T-cell (primary cell): ENCODE measurements around the gene MUC2. TPM values are rescaled to one million over a fixed set of nuclear protein-coding genes. Genes with fewer than 3 reads are reported as not detected.
A peak's percentile ranks its signal among the peaks of the same experiment; 100 is the strongest.

Experiments used
- ATAC-seq, 4 experiments: fragments of 200-7000 bp in 3 of 4; fragments of 150-1000 bp in 1 of 4; cut with Tn5 transposase; replicated peaks in 1 of 4; 1 replicate in 3 of 4; 2 replicates in 1 of 4; pipeline ENCODE4 v1.10.0; 2021; ENCODE audit warnings: moderate library complexity in 3 of 4, mild to moderate bottlenecking in 2 of 4, moderate number of reproducible peaks in 1 of 4
- CTCF ChIA-PET, 2 donors: fragments of 300-600 bp; sonication (Branson Sonifier 250); formaldehyde crosslinking; loops; one replicate each; lab custom pipeline; 2022; ENCODE audit warnings: antibody characterized with exemption in 2 of 2; lab: Charles Lee
- POLR2A ChIA-PET, 2 donors: fragments of 300-600 bp; sonication (Branson Sonifier 250); formaldehyde crosslinking; loops; one replicate each; lab custom pipeline; 2022; ENCODE audit warnings: antibody characterized with exemption in 2 of 2; lab: Charles Lee
- DNase-seq, 35 experiments: peaks; one replicate each; pipeline versions ENCODE4 v3.0.0 to v3.0.0-alpha.2; 2013 to 2023
- H3K27ac ChIP-seq: one replicate; pipeline ENCODE4 v1.5.1; 2013; ENCODE audit warnings: low read length
- H3K27me3 ChIP-seq, 2 experiments: replicated peaks in 1 of 2; 1 replicate in 1 of 2; 2 replicates in 1 of 2; pipeline versions ENCODE4 v1.6.1 to v1.7.0; 2013; ENCODE audit warnings: low read length in 1 of 2, mixed read lengths in 1 of 2; ENCODE audit not compliant: control insufficient read depth in 2 of 2, insufficient read depth in 2 of 2; ENCODE audit errors: extremely low read depth in 1 of 2
- H3K36me3 ChIP-seq, 2 donors: 1 replicate in 1 of 2; 2 replicates in 1 of 2; pipeline versions ENCODE4 v1.6.1 to v1.7.0; 2013; ENCODE audit warnings: low read length in 1 of 2; ENCODE audit not compliant: control insufficient read depth in 2 of 2, insufficient read depth in 1 of 2; ENCODE audit errors: extremely low read depth in 1 of 2
- H3K4me1 ChIP-seq, 2 experiments: 1 replicate in 1 of 2; 2 replicates in 1 of 2; pipeline versions ENCODE4 v1.6.1 to v1.7.0; 2013; ENCODE audit warnings: low read length in 2 of 2, mixed read lengths in 1 of 2; ENCODE audit not compliant: insufficient read depth in 2 of 2, control insufficient read depth in 1 of 2; ENCODE audit errors: extremely low read depth in 1 of 2
- H3K4me3 ChIP-seq, 2 donors: 1 replicate in 1 of 2; 2 replicates in 1 of 2; pipeline versions ENCODE4 v1.5.1 to v1.7.0; 2013; ENCODE audit warnings: mild to moderate bottlenecking in 2 of 2, low read length in 1 of 2, moderate library complexity in 1 of 2; ENCODE audit not compliant: control insufficient read depth in 1 of 2; ENCODE audit errors: extremely low read depth in 1 of 2
- H3K9me3 ChIP-seq: 2 replicates; pipeline ENCODE4 v1.7.0; 2013
- H3K27ac Mint-ChIP-seq, 2 donors: one replicate each; pipeline ENCODE4 v1.8.0; 2020 to 2021; ENCODE audit warnings: mild to moderate bottlenecking in 2 of 2, mixed read lengths in 2 of 2
- H3K27me3 Mint-ChIP-seq, 2 donors: one replicate each; pipeline ENCODE4 v1.8.0; 2021 to 2022; ENCODE audit warnings: mixed read lengths in 2 of 2
- H3K36me3 Mint-ChIP-seq: one replicate; pipeline ENCODE4 v1.8.0; 2021; ENCODE audit warnings: mixed read lengths
- H3K4me1 Mint-ChIP-seq, 3 donors: one replicate each; pipeline ENCODE4 v1.8.0; 2020 to 2022; ENCODE audit warnings: mixed read lengths in 3 of 3, mild to moderate bottlenecking in 1 of 3
- H3K4me3 Mint-ChIP-seq, 3 donors: one replicate each; pipeline ENCODE4 v1.8.0; 2020 to 2022; ENCODE audit warnings: mild to moderate bottlenecking in 3 of 3, mixed read lengths in 3 of 3, moderate library complexity in 3 of 3
- H3K9me3 Mint-ChIP-seq, 3 donors: one replicate each; pipeline ENCODE4 v1.8.0; 2020 to 2022; ENCODE audit warnings: mixed read lengths in 3 of 3
- WGBS: methylation state at CpG from one replicate; pipeline ENCODE4 v1.1.5; 2013; ENCODE audit warnings: missing lambda C conversion rate; ENCODE audit not compliant: insufficient coverage; 5-methylcytosine and 5-hydroxymethylcytosine counted together
- total RNA-seq, 35 experiments: library from RNA in 6 of 35; stranded (reverse) in 6 of 35; fragments of 120-200 nt in 1 of 35; gene quantifications; one replicate each; pipeline versions ENCODE4 v1.2.1 to v1.2.4 and lab custom pipeline; 2013 to 2026

Gene MUC2
- total RNA-seq, 5 donors from 2014 or later (not counting 1 experiment from before 2014, with no cell fraction given): 0.12 to 1.4 (median 0.53) TPM; not detected in 2

DNA sequence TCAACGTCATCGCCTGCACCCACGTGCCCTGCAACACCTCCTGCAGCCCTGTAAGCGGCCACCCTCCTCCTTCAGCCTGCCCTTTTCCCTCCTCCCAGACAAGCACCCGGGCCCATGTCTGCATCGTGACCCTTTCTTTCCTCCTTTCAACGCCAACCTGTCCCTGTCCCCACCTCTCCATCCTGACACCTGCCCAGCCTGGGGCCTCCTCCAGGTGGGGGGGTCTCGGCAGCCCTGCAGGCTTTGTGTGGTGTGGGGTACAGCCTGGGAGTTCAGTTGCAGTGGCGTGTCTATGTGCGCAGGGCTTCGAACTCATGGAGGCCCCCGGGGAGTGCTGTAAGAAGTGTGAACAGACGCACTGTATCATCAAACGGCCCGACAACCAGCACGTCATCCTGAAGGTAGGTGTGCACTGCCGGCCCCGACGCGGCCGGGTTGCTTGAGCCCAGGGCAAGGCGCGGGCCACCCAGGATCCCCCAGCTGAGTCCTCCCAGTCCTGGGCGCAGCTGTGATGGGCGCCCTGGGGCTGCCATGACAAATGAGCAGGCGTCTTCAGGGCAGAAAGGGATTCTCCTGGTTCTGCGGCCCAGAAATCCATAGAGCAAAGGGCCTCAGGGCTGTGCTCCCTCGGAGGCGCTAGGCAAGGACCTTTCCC, 33.7 kb downstream of the MUC2 start:
- POLR2A ChIA-PET: no interaction called here
- DNase-seq: no peak

DNA sequence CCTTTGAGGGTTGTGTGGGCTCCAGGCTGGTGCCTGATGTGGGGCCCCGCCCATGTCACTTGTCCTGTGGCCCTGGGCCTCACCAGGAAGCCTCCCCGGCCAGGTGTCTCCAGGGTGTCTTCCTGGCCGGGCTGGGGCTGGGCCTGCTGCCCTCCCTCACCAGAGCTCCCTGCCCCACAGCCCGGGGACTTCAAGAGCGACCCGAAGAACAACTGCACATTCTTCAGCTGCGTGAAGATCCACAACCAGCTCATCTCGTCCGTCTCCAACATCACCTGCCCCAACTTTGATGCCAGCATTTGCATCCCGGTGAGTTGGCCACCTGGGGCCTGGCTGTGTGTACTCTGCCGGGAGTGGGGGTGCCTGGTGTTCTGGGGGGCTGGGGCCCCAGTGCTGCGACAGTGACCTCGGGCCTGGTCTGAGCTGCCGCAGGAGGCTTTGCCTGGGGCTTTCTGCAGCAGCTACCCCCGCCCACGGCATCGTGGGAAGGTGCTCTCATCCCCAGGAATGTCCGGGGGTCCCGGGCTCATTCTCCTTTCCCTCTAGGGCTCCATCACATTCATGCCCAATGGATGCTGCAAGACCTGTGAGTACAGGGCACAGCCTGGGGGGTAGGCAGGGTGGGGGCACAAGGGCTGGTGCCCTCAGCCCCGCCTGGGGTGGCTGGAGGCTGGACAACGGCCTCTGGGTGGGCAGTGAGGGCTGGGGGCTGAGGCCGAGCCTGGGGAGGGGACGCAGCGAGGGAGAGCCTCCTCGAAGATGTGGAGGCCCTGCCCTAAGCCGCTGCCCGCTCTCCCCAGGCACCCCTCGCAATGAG, 34.6 kb downstream of the MUC2 start:
- H3K9me3 ChIP-seq: no peaks in the 10 kb centered on the region
- 77% methylated on average over 25 of the region's 28 CpGs for WGBS
- Mint-ChIP-seq H3K9me3 (no peaks in the 10 kb centered on the region), H3K4me3 (no peak overlapping the region), H3K27me3 (no peaks in the 10 kb centered on the region), H3K4me1 (no peaks in the 10 kb centered on the region), H3K27ac (no peak overlapping the region), H3K36me3 (no peaks in the 10 kb centered on the region)
- no peak overlapping the region for H3K27ac ChIP-seq
- H3K4me3 ChIP-seq: no peak overlapping the region
- peaks cover 0 to 31% of the 10 kb centered on the region in 2 experiments for H3K27me3 ChIP-seq
- H3K36me3 ChIP-seq: no peaks in the 10 kb centered on the region
- ChIA-PET CTCF (no interaction called here), POLR2A (no interaction called here)
- no peaks in the 10 kb centered on the region for H3K4me1 ChIP-seq
- no peak for ATAC-seq
- no peak for DNase-seq

More for the DNA sequence above, 33.7 kb downstream of the MUC2 start:
- H3K36me3 Mint-ChIP-seq: no peaks in the 10 kb centered on the region
- CTCF ChIA-PET: no interaction called here
- H3K4me3 Mint-ChIP-seq: no peak overlapping the region
- H3K4me3 ChIP-seq: no peak overlapping the region
- peaks cover 0 to 33% of the 10 kb centered on the region in 2 experiments for H3K27me3 ChIP-seq
- no peaks in the 10 kb centered on the region for H3K9me3 Mint-ChIP-seq
- no peaks in the 10 kb centered on the region for H3K9me3 ChIP-seq
- no peak for ATAC-seq
- H3K4me1 Mint-ChIP-seq: no peaks in the 10 kb centered on the region
- no peaks in the 10 kb centered on the region for H3K36me3 ChIP-seq
- no peaks in the 10 kb centered on the region for H3K27me3 Mint-ChIP-seq
- 89% methylated on average over 26 of the region's 29 CpGs for WGBS
- H3K27ac Mint-ChIP-seq: no peak overlapping the region
- no peaks in the 10 kb centered on the region for H3K4me1 ChIP-seq
- no peak overlapping the region for H3K27ac ChIP-seq

DNA sequence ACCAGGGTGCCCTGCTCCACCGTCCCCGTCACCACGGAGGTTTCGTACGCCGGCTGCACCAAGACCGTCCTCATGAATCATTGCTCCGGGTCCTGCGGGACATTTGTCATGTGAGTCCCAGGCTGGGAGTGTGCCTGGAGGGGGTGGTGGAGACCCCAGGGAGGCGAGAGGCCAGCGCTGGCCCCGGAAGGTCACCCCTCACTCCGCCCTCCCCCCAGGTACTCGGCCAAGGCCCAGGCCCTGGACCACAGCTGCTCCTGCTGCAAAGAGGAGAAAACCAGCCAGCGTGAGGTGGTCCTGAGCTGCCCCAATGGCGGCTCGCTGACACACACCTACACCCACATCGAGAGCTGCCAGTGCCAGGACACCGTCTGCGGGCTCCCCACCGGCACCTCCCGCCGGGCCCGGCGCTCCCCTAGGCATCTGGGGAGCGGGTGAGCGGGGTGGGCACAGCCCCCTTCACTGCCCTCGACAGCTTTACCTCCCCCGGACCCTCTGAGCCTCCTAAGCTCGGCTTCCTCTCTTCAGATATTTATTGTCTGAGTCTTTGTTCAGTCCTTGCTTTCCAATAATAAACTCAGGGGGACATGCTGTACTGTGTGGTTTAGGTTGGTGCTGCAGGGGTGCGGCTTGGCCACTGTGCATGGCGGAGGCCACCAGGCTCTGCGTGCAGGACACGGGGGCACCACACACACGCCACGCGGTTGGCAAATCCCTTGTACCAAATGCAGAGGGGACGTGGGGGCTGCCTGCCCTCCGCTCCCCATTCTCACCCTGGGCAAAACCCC, 35.4 kb downstream of the MUC2 start:
- H3K4me3 ChIP-seq: no peak overlapping the region
- ChIA-PET POLR2A (no interaction called here), CTCF (no interaction called here)
- ATAC-seq: no peak
- peaks cover 0 to 31% of the 10 kb centered on the region in 2 experiments for H3K27me3 ChIP-seq
- H3K27ac ChIP-seq: no peak overlapping the region
- H3K9me3 ChIP-seq: no peaks in the 10 kb centered on the region
- no peaks in the 10 kb centered on the region for H3K36me3 Mint-ChIP-seq
- H3K36me3 ChIP-seq: no peaks in the 10 kb centered on the region
- H3K27ac Mint-ChIP-seq: no peak overlapping the region
- H3K4me1 ChIP-seq: no peaks in the 10 kb centered on the region
- no peaks in the 10 kb centered on the region for H3K27me3 Mint-ChIP-seq
- no peaks in the 10 kb centered on the region for H3K9me3 Mint-ChIP-seq
- H3K4me1 Mint-ChIP-seq: peaks cover 2 to 7% (median 4%) of the 10 kb centered on the region in 3 donors
- no peak overlapping the region for H3K4me3 Mint-ChIP-seq
- WGBS: 94% methylated on average over 29 of the region's 39 CpGs
- DNase-seq: no peak

- H3K4me1 Mint-ChIP-seq: peaks cover 2 to 7% (median 4%) of the 10 kb centered on the region in 3 donors
- H3K9me3 ChIP-seq: no peaks in the 10 kb centered on the region
- no peaks in the 10 kb centered on the region for H3K4me1 ChIP-seq
- ChIA-PET POLR2A (interaction anchor here in 1 of 2 donors (0.5 kb wide), 1 partner anchor 385 kb away, joined by 4 read pairs; no protein-coding TSS in a partner anchor), CTCF (no interaction called here)
- no peak for DNase-seq
- no peak overlapping the region for H3K27ac Mint-ChIP-seq
- no peaks in the 10 kb centered on the region for H3K27me3 Mint-ChIP-seq
- H3K4me3 Mint-ChIP-seq: no peak overlapping the region
- no peaks in the 10 kb centered on the region for H3K36me3 ChIP-seq
- peaks cover 0 to 29% of the 10 kb centered on the region in 2 experiments for H3K27me3 ChIP-seq
- H3K27ac ChIP-seq: no peak overlapping the region
- no peak for ATAC-seq
- H3K4me3 ChIP-seq: no peak overlapping the region
- no peaks in the 10 kb centered on the region for H3K9me3 Mint-ChIP-seq
- H3K36me3 Mint-ChIP-seq: no peaks in the 10 kb centered on the region
- WGBS: 88% methylated on average over 6 of the region's 10 CpGs
Observed at GRCh38 chr11:1111545-1112212, 37.0 kb downstream of the MUC2 start.

DNA sequence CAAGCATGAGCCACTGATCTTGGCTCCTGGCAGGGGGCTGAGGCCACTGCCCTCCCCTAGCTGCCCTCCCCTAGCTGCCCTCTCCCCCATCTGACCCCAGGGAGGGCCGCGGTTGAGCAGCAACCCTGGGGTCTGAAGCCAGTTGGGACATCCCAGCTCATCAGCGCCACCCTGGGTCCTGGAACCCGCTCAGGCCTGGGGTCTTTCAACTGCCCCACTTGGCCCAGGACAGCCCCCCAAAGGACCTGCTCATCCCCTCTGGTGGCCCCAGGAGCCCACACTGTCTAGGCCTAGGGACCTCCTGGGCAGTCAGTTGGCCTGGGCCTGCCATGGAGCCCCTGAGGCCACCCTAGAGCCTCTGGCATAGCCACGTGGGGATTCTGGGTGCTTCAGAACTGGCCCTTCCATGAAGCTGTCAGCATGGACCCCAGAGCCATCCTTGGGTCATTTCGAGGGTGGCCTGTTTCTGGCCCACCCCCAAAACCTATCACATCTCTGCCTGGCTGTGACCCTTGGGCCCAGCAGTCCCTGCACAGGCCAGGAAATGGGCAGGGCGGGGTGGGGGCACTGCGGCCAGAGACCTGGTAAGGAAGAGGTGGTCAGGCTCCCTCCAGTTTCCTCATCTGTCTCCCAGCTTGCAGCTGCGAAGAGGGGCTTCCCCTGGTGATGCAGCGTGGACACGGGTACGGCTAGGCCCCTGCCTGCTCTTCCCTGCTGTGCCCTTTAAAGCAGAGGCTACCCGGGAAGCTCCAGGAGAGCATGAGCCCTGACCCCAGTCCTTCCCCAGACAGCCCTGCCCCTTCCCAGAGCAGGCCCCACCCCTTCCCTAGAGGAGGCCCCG, 37.9 kb downstream of the MUC2 start:
- CTCF ChIA-PET: no interaction called here
- ATAC-seq (no peak), DNase-seq (peak in 2 of 35 experiments; percentile 2)
- H3K27me3 Mint-ChIP-seq: no peaks in the 10 kb centered on the region
- peaks cover 0 to 22% of the 10 kb centered on the region in 2 experiments for H3K27me3 ChIP-seq
- no peaks in the 10 kb centered on the region for H3K4me1 ChIP-seq
- peaks cover 2 to 7% (median 4%) of the 10 kb centered on the region in 3 donors for H3K4me1 Mint-ChIP-seq
- H3K4me3 ChIP-seq: no peak overlapping the region
- no peak overlapping the region for H3K27ac ChIP-seq
- no peak overlapping the region for H3K4me3 Mint-ChIP-seq
- 91% methylated on average over 6 of the region's 14 CpGs for WGBS
- POLR2A ChIA-PET: no interaction called here
- no peaks in the 10 kb centered on the region for H3K36me3 ChIP-seq
- no peaks in the 10 kb centered on the region for H3K9me3 ChIP-seq
- H3K27ac Mint-ChIP-seq: no peak overlapping the region
- H3K36me3 Mint-ChIP-seq: no peaks in the 10 kb centered on the region
- no peaks in the 10 kb centered on the region for H3K9me3 Mint-ChIP-seq
